ENCODE data around the gene LRMDA. TPM values are rescaled to one million over a fixed set of nuclear protein-coding genes. Genes with fewer than 3 reads are reported as not detected.

Gene LRMDA
- total RNA-seq, 4 donors from 2014 or later = 9.8 to 18.6 (median 15.8) TPM

GRCh38 chr10:75967491-75967890, 536.1 kb downstream of the LRMDA start:
- 46 to 50% methylated on average over 7 of the region's 7 CpGs for WGBS, 2 donors
- Histone ChIP-seq H3K36me3 (no peaks in the 10 kb centered on the region), H3K27ac (no peak overlapping the region), H3K9me3 (no peaks in the 10 kb centered on the region), H3K4me1 (peaks cover 0 to 27% (median 6%) of the 10 kb centered on the region in 4 donors), H3K4me3 (no peak overlapping the region), H3K27me3 (no peaks in the 10 kb centered on the region)
- TF ChIP-seq EP300 (IDR thresholded peaks at IDR 0.05) (no peak), CTCF (IDR thresholded peaks at IDR 0.05) (no peak), POLR2A (IDR thresholded peaks at IDR 0.05) (no peak)
- no peak for DNase-seq (ENCODE audit: low spot score in 2 of 2)

- TF ChIP-seq CTCF (IDR thresholded peaks at IDR 0.05) (no peak), POLR2A (IDR thresholded peaks at IDR 0.05) (no peak), EP300 (IDR thresholded peaks at IDR 0.05) (peak in 1 of 2 donors; percentile 30)
- WGBS, 2 donors = 68 to 88% methylated on average over 2 of the region's 2 CpGs
Measured at GRCh38 chr10:75969031-75969430, 537.6 kb downstream of the LRMDA start.

GRCh38 chr10:75971402-75972211, 540.2 kb downstream of the LRMDA start:
- DNase-seq (ENCODE audit: low spot score in 2 of 2) = peak in 1 of 2 donors; percentile 36
- peak overlapping the region; percentile 13 to 84 (median 54) for H3K27ac ChIP-seq
- H3K27me3 ChIP-seq = no peaks in the 10 kb centered on the region
- no peak for TF ChIP-seq CTCF (IDR thresholded peaks at IDR 0.05)
- TF ChIP-seq EP300 (IDR thresholded peaks at IDR 0.05) = peak in 1 of 2 donors; percentile 41
- TF ChIP-seq POLR2A (IDR thresholded peaks at IDR 0.05) = no peak
- H3K36me3 ChIP-seq = no peaks in the 10 kb centered on the region
- H3K4me1 ChIP-seq = peaks cover 0 to 35% (median 10%) of the 10 kb centered on the region in 4 donors
- 24 to 41% methylated on average over 4 of the region's 4 CpGs for WGBS, 2 donors
- no peaks in the 10 kb centered on the region for H3K9me3 ChIP-seq
- no peak overlapping the region for H3K4me3 ChIP-seq

More at GRCh38 chr10:75969031-75969430, 537.6 kb downstream of the LRMDA start:
- no peaks in the 10 kb centered on the region for H3K36me3 ChIP-seq
- peaks cover 0 to 29% (median 10%) of the 10 kb centered on the region in 4 donors for H3K4me1 ChIP-seq
- no peaks in the 10 kb centered on the region for H3K27me3 ChIP-seq
- H3K9me3 ChIP-seq = no peaks in the 10 kb centered on the region
- H3K4me3 ChIP-seq = no peak overlapping the region
- no peak overlapping the region for H3K27ac ChIP-seq
- DNase-seq (ENCODE audit: low spot score in 2 of 2) = peak in 1 of 2 donors; percentile 17

GRCh38 chr10:75972491-75973276, 541.3 kb downstream of the LRMDA start:
- Histone ChIP-seq H3K9me3 (no peaks in the 10 kb centered on the region), H3K27ac (peak overlapping the region; percentile 13 to 84 (median 42)), H3K27me3 (no peaks in the 10 kb centered on the region), H3K4me3 (no peak overlapping the region), H3K4me1 (peaks cover 0 to 45% (median 10%) of the 10 kb centered on the region in 4 donors), H3K36me3 (no peaks in the 10 kb centered on the region)
- peak in 1 of 2 donors; percentile 52 for DNase-seq (ENCODE audit: low spot score in 2 of 2)
- 39 to 44% methylated on average over 6 of the region's 6 CpGs for WGBS, 2 donors
- TF ChIP-seq CTCF (IDR thresholded peaks at IDR 0.05) = no peak
- peak in 1 of 2 donors; percentile 48 for TF ChIP-seq EP300 (IDR thresholded peaks at IDR 0.05)
- no peak for TF ChIP-seq POLR2A (IDR thresholded peaks at IDR 0.05)

Measured in tibial nerve (tissue), 4 donors.